HuH-7.5 (cell line): ENCODE measurements around the gene NEK6.
A peak's percentile ranks its signal among the peaks of the same experiment; 100 is the strongest.

Experiments used
- DNase-seq: peaks from one replicate; pipeline ENCODE4 v3.0.0; 2011; ENCODE audit warnings: low spot score

Gene NEK6

GRCh38 chr9:124296796-124297550 is 39.2 kb downstream of the NEK6 start:
- DNase-seq, result no peak

- DNase-seq, result no peak
Measured at GRCh38 chr9:124297551-124297901, 39.8 kb downstream of the NEK6 start.

GRCh38 chr9:124297915-124298645 is 40.3 kb downstream of the NEK6 start:
- no peak for DNase-seq

GRCh38 chr9:124298646-124299235 is 41.0 kb downstream of the NEK6 start:
- DNase-seq, result no peak

- no peak for DNase-seq
Measured at GRCh38 chr9:124299515-124300090, 41.9 kb downstream of the NEK6 start.

- no peak for DNase-seq
Measured at GRCh38 chr9:124300312-124300711, 42.6 kb downstream of the NEK6 start.

- no peak for DNase-seq
Measured at GRCh38 chr9:124302921-124303320, 45.2 kb downstream of the NEK6 start.

GRCh38 chr9:124303762-124304161 is 46.0 kb downstream of the NEK6 start:
- DNase-seq, result no peak

- DNase-seq, result no peak
Measured at GRCh38 chr9:124304285-124304684, 46.5 kb downstream of the NEK6 start.

- no peak for DNase-seq
Measured at GRCh38 chr9:124306098-124306735, 48.5 kb downstream of the NEK6 start.

GRCh38 chr9:124307379-124308030 is 49.8 kb downstream of the NEK6 start:
- no peak for DNase-seq

- no peak for DNase-seq
Measured at GRCh38 chr9:124308606-124309491, 51.1 kb downstream of the NEK6 start.

- no peak for DNase-seq
Measured at GRCh38 chr9:124309667-124310084, 51.9 kb downstream of the NEK6 start.

GRCh38 chr9:124311283-124311682 is 53.5 kb downstream of the NEK6 start:
- DNase-seq, result no peak

- DNase-seq, result no peak
Measured at GRCh38 chr9:124312290-124313265, 54.8 kb downstream of the NEK6 start.

GRCh38 chr9:124313940-124314339 is 56.2 kb downstream of the NEK6 start:
- DNase-seq, result no peak

GRCh38 chr9:124315882-124316281 is 58.1 kb downstream of the NEK6 start:
- no peak for DNase-seq

GRCh38 chr9:124320062-124320973 is 62.6 kb downstream of the NEK6 start:
- DNase-seq, result peak; percentile 96

GRCh38 chr9:124321416-124321815 is 63.7 kb downstream of the NEK6 start:
- DNase-seq, result no peak
